NCI-H446 (cell line): ENCODE measurements around the gene CR1L.
A peak's percentile ranks its signal among the peaks of the same experiment; 100 is the strongest.
"Not testable (repeated sequence)": the region's sequence is repeated elsewhere in the genome, so short reads cannot be mapped to it uniquely, and the experiment has no call there.

Experiments used
- DNase-seq, 2 experiments: peaks; one replicate each; lab custom pipeline; 2025; lab: John Stamatoyannopoulos, UW

CR1L gene

DNA sequence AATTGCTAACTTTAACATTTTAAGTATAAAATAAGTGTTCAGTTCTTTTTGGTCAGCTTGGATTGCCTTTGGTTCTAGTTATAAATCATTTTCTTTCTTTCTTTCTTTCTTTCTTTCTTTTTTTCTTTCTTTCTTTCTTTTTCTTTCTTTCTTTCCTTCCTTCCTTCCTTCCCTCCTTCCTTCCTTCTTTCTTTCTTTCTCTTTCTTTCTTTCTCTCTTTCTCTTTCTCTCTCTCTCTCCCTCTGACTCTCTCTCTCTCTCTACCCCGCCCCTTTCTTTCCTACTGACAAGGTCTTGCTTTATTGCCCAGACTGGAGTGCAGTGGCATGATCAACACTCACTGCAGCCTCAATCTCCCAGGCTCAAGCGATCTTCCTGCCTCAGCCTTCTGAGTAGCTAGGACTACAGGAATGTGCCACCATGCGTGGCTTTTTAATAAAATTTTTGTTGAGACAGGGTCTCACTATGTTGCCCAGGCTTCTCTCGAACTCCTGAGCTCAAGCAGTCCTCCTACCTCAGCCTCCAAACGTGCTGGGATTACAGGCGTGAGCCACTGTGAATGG lies 38.0 kb downstream of the CR1L start:
- DNase-seq = not testable (repeated sequence)

DNA sequence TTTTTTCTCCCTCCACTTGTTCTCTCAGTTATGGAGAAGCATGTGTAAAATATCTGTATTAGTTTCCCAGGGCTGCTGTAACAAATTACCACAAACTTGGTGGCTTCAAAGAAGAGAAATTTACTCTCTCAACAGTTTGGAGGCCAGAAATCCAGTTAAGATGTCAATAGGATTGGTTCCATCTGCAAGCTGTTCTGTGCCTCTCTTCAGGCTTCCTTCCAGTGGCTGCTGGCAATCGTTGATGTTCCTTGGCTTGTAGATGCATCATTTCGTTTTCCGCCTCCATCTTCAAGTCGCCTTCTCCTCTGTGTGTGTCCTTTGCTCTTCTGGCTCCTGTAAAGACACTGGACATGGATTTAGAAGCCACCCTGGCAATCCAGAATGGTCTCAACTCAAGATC lies 45.6 kb downstream of the CR1L start:
- DNase-seq = not testable (repeated sequence)

DNA sequence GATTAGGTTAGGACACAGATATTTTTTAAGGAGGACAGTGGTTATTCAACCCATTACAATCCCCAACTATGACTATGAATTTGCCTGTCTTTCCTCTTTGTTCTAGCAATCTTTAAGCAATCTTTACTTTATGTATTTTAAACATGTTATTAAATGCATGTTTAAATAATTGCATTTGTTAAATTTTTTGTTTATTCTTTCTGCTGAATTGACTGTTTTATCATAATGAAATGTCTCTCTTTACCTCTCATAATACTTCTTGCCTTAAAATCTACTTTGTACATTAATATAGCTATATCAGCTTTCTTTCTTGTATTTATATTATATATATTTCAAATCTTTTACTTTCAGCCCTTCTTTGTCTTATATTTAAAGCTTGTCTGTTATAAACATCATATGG lies 46.1 kb downstream of the CR1L start:
- DNase-seq = no peak

DNA sequence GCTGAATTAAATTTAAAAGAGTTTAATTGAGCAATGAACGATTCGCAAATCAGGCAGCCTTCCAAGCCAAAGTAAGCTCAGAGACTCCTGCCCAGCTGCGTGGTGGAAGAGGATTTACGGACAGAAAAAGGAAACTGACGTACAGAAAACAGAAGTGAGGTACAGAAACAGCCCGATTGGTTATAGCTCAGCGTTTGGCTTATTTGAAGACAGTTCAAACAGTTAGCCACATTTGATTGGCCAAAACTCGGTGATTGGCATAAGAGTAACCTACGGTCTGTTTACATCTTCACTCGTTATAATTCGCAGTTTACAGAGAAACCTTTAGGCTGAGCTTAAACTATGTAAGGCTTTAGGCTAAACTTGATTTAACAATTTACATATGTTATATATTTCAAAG lies 46.9 kb downstream of the CR1L start:
- peak in 1 of 2 experiments; percentile 22 for DNase-seq

DNA sequence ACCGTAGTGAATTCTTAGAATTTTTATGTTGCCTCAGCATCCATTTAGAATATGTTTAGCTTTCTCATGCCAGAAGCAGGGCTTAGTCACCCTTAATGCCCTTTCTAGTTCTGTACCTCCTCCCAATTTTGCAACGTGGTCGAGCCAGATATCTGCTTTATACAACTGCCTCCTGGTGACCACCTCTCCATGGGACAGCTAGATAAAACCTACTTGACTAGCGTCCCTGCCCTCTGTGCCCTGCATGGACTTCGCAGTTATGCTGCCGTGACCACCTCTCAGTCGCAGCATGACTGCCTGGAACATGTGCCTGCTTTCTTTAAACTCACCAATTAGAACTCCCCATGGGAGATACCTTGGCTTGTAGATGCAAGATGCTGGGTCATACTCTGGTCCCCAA lies 47.4 kb downstream of the CR1L start:
- not testable (repeated sequence) for DNase-seq

DNA sequence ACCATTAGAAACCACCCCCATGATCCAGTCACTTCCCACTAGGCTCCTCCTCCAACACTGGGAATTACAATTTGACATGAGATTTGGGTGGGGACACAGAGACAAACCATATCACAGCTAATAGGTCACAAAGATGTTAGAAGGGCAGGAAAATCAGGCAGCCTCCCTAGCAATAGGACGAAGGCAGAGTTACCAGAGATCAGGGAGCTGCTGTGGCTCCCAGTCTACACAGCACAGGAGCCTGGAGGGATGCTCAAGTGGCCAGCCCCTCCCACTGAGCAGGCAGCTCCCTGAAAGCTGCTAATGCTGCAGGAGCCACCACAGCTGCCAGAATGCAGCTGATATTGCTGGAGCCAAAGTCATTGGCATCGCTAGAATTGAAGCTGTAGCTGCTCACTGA lies 51.0 kb downstream of the CR1L start:
- no peak for DNase-seq

DNA sequence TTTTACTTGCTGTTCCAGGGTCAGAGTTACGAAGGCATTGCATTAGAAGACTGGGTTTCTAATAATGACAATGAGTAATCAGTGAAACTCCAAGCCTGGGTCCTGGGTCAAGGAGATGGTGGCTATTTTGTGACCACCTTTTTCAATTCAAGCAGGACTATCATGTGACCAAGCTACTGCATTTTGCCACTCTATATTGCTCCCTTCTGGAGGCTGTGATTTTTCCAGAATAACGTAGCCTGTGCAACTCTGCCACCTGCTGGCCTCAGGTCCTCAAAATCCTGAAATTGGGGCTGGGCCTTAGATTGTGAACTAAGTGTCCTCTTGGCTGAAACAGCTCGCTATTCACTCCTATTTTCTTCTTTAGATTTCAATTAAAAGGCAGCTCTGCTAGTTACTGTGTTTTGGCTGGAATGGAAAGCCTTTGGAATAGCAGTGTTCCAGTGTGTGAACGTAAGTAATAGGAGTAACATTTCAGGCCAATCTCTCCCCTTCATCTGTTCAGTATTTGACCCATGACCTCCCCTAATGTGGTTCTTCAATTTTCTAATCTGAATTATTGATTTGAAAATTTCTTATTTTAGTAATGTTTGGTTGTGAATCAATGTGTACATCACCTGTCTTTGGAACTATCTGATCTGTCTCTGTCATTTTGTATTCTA lies 54.0 kb downstream of the CR1L start:
- peak; percentile 45 to 62 for DNase-seq

DNA sequence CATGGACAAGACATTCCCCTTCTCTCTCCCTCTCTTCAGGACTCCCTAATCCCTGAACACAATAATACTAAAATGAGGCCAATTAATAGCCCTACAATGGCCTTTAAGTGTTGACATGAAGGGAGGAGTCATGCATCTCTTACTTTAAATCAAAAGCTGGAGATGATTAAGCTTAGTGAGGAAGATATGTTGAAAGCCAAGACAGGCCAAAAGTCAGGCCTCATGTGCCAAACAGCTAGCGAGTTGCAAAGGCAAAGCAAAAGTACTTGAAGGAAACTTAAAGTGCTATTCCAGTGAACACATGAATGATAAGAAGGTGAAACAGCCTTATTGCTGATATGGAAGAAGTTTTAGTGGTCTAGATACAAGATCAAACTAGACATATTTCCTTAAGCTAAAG lies 57.4 kb downstream of the CR1L start:
- no peak for DNase-seq

DNA sequence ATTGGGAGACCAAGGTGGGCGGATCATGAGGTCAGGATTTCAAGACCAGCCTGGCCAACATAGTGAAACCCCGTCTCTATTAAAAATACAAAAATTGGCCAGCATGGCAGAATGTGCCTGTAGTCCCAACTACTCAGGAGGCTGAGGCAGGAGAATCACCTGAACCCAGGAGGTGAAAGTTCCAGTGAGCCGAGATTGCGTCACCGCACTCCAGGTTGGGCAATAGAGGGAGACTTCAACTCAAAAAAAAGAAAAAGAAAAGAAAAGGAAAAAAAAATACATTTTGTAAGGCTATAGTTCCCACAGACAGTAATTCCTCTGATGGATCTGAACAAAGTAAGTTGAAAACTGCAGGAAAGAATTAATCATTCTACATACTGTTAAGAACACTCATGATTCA lies 58.8 kb downstream of the CR1L start:
- no peak for DNase-seq

DNA sequence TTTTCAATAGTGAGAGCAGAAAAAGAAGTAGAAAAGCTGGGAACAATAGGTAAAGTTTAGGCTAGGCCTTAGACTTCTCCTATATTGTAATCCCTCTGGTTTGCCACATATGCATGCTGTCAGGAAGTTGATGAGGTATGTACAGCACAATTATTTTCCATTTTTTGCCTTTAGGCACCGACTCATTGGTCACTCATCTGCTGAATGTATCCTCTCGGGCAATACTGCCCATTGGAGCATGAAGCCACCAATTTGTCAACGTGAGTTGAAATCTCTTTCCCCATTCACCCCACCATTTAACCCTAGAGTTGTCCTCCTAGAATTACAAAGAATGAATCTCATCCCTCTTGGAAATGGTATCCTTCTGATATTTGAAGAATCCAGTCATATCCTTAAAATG lies 63.1 kb downstream of the CR1L start:
- DNase-seq = not testable (repeated sequence)

DNA sequence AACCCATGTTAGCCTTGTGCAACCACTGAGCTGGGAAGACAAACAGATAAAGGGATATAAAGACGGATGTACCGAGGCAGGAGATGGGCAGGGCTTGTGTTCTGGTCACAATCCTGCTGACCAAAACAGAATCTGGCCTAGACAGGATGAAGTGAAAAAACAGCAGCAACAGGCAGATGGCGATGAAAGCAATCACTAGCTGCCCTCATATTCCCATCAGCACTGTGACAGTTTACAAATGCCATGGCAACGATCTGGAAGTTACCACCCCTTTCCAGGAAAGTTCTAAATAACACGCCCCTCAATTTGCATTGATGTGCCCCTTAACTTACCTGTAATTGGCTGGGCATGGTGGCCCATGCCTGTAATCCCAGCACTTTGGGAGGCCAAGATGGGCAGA lies 66.4 kb downstream of the CR1L start:
- DNase-seq = no peak

DNA sequence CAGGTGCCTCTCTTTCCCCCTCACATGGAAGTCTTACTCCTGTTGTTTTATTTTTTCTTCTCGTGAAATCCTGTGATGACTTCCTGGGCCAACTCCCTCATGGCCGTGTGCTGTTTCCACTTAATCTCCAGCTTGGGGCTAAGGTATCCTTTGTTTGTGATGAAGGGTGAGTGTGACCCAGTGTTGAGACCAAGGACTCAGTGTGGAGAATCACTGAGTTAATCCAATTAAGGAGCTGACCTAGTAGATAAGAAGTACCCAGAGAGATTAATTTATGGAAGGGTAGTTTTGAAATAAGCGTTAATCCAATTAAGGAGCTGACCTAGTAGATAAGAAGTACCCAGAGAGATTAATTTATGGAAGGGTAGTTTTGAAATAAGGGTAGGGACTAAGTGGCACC lies 67.8 kb downstream of the CR1L start:
- DNase-seq = not testable (repeated sequence)

DNA sequence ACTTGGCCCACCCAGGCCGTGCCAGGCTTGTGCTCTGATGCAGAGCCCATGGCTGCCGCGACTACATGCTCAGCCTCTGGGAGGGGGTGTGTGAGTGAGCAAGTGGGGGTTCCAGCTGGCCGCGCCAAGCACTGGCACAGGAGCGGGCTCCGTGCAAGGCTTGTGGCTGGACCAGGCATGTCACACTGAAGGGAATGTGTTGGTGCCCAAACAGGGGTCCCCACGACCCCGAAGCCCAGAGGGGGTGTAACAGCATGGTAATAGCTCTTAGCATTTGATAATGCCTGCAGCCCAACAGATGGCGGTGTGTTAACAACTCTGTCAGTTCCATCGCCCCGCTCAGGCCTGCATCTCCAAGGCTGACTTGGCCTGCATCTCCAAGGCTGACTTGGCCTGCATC lies 68.6 kb downstream of the CR1L start:
- DNase-seq = peak in 1 of 2 experiments; percentile 7

DNA sequence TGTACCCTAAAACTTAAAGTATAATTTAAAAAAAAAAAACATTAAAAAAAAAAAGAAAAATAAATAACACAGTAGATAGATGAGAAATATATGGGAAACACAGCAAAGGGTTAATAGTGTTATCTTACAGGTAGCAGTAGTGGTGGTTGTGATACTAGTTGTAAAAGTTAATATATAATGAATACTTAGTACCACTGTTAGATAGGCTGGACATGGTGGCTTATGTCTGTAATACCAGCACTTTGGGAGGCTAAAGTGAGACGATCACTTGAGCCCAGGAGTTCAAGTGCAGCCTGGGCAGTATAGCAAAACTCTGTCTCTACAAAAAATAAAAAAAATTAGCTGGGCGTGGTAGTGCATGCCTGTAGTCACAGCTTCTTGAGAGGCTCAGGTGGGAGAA lies 74.3 kb downstream of the CR1L start:
- no peak for DNase-seq

DNA sequence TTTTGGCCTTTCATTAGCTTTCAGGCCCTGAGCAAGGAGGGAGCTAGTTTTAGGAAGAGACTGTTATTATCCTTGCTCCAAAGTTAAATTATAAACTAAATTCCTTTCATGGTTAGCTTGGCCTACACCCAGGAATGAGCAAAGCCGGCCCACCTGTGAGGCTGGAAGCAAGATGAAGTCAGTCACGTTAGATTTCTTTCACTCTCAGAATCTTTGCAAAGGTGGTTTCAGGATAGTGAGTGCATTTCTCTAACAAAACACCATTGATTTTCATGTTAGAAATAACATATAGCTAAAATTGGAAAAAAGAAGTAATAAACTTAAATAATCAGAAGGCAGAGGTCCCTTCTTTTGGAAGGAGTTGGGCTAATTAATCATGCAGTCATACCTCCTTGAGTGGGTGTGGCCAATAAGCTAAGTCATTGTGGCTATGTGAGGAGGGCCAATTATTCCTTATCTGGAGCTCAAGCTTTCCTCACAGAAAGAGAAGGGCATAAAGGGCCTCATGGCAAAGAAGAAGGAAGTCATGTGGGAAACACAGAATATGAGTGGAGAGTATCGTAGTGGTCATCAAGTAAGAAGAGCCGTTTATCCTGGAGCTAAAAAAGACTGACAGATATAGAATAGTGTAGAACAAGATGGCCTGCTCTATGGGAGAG lies 83.4 kb downstream of the CR1L start:
- DNase-seq = not testable (repeated sequence)

DNA sequence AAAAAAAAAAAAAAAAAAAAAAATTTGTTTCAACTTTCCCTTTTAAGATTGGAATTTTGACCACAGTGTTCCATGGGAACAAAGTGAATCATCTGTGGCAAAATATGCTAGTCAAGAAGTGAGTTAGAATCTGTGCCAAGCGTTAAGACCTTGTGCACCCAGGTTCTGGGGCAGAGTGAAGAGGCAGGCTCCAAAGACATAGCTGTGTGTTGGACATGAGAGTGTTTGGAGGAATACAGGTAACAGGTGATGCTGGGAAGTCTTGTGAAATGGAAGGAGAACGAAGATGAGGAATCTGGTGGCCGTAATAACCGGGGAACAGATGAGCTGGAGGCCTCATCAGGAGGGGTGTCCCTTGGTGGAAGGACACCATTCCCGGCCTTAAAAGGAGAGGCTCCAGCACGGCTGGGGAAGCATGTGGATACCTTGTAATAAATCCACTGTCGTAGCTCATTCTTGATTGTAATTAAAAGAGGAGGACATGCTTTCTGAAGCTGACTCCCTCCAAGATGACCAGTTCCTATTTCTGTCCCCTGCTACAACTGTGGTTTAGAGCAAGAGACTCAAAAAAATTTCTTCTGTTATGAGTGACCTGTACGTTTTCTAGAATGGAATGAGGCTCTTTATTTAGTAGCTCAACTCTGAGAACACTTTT lies 92.7 kb downstream of the CR1L start:
- not testable (repeated sequence) for DNase-seq

DNA sequence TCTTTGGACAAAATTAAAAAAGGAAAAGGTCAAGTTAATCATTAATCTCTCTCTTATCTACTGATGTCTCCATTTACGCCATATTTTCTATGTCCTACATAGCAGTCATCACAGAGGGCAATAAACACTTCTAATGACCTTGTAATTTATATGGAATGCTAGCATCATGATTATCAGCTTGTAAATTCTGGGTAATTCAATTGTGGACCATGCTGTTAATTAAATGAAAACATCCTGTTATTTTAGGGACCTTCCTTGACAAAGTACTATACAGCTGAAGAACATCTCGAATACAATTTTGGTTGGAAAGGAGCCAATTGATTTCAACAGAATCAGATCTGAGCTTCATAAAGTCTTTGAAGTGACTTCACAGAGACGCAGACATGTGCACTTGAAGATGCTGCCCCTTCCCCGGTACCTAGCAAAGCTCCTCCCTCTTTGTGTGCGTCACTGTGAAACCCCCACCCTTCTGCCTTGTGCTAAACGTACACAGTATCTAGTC lies 93.3 kb downstream of the CR1L start:
- not testable (repeated sequence) for DNase-seq

DNA sequence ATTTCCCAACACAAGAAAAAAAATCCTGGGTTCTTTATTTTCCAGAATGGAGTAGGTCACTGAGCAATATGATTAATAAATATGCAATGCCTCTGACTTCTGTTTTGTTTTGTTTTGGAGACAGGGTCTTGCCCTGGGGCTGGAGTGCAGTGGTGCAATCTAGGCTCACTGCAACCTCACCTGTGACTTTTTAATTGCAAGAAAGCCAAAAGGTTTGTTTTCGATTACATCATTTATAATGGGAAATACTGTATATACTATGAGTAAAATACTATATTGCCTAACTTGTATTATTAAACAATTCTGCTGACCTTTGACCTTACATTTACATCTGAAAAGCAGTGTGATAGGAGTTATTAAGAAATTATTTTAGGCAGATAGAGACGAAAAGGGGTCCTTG lies 95.3 kb downstream of the CR1L start:
- DNase-seq = no peak

DNA sequence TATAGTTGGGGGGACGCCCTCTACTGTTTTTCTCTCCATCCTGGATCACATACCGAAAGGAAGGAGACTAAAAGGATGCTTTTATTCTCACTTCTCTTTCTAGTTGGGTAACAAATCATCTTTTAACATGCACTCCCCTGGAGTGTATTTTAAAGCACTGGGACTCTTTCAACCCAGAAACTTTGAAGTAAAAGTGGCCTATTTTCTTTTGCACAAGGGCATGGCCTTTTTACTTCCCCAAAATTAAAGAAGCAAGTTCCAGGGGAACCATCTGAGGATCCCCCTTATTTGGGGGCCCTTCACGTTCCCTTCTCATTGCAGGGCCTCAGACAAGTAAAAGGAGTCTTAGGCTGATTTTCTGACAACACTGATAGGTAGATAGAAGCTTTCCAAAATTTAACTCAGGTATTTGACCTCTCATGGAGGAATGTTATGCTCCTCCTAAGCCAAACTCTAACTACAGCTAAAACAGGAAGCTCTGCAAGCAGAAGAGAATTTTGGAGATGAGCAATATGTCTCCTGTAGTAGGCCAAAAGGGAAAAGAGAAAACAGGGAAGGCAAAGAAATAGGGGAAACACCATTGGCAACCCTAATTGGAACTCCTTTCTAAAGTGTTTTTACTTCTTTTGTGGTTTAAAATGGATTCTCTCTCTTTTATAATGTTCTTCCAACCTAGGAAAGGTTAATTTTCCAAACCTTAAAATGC lies 98.1 kb downstream of the CR1L start:
- no peak for DNase-seq

DNA sequence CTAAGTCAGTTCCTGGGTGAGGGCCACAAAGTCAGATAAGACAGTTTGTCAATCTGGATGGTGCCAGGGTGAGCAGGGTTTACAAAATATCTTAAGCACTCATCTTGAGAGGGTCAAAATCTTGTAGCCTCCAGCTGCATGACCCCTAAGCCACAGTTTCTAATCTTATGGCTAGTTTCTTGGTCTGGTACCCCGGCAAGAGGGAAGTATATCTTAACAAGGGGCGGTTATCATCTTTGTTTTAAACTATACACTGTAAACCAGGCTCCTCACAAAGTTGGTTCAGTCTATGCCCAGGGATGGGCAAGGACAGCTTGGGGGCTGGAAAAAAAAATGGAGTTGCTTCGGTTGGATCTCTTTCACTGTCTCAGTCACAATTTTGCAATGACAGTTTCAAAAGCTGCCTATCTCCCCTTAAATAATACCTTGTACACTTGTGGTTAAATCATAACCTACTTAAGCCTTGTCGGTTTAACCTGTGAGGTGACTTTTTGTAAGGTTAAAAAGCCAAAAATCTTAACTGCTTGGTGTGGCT lies 99.1 kb downstream of the CR1L start:
- DNase-seq = no peak

DNA sequence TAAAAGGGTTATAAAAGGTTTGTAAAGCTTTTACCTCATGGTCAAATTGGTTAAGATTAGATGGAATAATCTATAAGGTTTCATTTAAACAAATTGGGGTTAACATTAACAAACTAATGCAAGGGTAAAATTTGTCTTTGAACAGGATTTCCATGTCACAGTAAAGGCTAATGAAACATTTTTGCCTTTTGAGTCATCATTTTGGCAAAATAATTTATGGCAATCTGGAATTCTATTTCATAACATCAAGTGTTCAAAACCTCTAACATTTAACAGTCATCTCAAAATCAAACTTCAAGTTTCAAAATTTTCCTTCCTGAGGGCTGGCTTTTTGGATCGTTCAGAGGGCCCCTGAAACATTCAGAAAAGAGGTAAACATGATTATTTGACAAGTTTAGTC lies 100.4 kb downstream of the CR1L start:
- DNase-seq = no peak
